Activated CD8-positive, alpha-beta memory T cell treated with anti-CD3 and anti-CD28 coated beads, Interleukin-2, amount 10 ng/mL, durations not matched to agents 7 days and 5 days (primary cell): ENCODE results near the gene CFAP410. TPM values are rescaled to one million over a fixed set of nuclear protein-coding genes. Genes with fewer than 3 reads are reported as not detected.
"Not testable (repeated sequence)": the region's sequence is repeated elsewhere in the genome, so short reads cannot be mapped to it uniquely, and the experiment has no call there.

Source experiments
- ATAC-seq: fragments of 150-1000 bp; cut with Tn5 transposase; one replicate; pipeline ENCODE4 v1.10.0; 2021; ENCODE audit warnings: moderate library complexity
- CTCF ChIA-PET: fragments of 350-600 bp; sonication (Branson Sonifier 250); formaldehyde crosslinking; loops from one replicate; lab custom pipeline; 2021; ENCODE audit warnings: antibody characterized with exemption; lab: Charles Lee
- DNase-seq: peaks from one replicate; pipeline ENCODE4 v3.0.0-alpha.2; 2020
- H3K27ac Mint-ChIP-seq: one replicate; pipeline ENCODE4 v1.8.0; 2021; ENCODE audit warnings: mild to moderate bottlenecking, mixed read lengths
- H3K27me3 Mint-ChIP-seq: one replicate; pipeline ENCODE4 v1.8.0; 2021; ENCODE audit warnings: mixed read lengths
- H3K36me3 Mint-ChIP-seq: one replicate; pipeline ENCODE4 v1.8.0; 2021; ENCODE audit warnings: mild to moderate bottlenecking, mixed read lengths
- H3K4me1 Mint-ChIP-seq: one replicate; pipeline ENCODE4 v1.8.0; 2021; ENCODE audit warnings: mixed read lengths
- H3K4me3 Mint-ChIP-seq: one replicate; pipeline ENCODE4 v1.8.0; 2021; ENCODE audit warnings: mild to moderate bottlenecking, moderate library complexity, mixed read lengths
- H3K9me3 Mint-ChIP-seq: one replicate; pipeline ENCODE4 v1.8.0; 2022; ENCODE audit warnings: low read depth, mixed read lengths
- total RNA-seq, 2 experiments: library from RNA; stranded (reverse); gene quantifications; one replicate each; pipeline ENCODE4 v1.2.3, GENCODE V29; 2021

Gene CFAP410
- total RNA-seq, 2 experiments from 2014 or later = 14.8 to 15.3 TPM

DNA sequence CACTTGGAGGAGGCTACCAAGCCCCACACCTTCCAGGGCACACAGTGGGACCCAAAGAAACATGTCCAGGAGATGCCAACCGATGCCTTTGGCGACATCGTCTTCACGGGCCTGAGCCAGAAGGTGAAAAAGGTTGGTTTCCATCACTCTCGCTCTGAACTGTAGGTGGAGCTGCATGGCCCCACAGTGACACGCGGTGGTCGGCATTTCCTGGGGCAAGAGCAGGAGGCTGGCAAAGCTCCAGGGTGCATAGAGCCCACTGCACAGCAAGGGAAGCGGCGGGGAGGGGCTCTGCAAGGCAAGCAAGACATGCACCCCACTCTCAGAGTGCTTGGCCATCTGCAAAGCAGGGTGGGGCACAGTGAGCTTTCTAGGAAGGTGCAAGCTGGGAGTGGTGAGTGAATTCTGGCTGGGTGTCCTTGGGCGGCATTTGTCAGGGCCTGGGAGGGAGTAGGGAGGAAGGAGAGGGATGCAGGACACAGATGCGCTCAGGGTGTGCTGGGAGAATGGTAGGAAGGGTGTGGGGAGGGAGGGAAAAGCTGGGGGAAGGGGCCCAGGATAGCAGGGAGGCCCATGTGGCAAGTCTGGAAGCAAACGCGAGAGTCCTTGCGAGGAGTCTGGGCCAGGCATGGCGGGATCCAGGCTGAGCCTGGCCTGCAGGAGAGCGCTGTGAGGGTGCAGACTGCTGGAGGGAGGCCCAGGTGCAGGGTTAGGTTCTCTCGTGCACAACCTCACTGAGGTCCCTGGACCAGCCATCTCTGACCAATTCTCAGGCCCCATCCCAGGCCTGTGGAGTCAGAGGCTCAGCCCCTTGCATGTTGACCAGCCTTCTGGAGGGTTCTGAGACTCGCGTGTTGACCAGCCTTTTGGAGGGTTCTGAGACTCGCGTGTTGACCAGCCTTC, 25.2 kb upstream of the CFAP410 start:
- Mint-ChIP-seq H3K27ac (no peak overlapping the region), H3K9me3 (peaks cover 4% of the 10 kb centered on the region), H3K27me3 (peaks cover 5% of the 10 kb centered on the region), H3K36me3 (peaks cover 15% of the 10 kb centered on the region), H3K4me1 (no peaks in the 10 kb centered on the region), H3K4me3 (no peak overlapping the region)
- DNase-seq (no peak), ATAC-seq (no peak)
- CTCF ChIA-PET = interaction anchor here (1.6 kb wide), 1 partner anchor 9 kb away, joined by 5 read pairs; no protein-coding TSS in a partner anchor

DNA sequence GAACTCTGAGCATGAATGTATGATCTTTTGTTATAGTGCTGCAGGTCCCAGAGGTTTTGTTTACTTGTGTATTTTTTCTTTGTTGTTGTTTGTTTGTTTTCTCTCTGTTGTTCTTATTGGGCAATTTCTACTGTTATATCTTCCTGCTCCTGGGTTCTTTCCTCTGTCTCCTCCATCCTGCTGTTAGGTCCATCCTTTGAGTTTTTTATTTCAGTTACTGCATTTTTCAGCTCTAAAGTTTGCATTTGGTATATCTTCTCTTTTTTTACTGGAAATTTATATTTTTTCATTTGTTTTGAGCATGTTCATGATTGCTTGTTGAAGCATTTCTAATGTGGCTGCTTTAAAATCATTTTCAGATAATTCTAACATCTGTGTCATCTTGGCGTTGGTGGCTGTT, 24.1 kb upstream of the CFAP410 start:
- Mint-ChIP-seq H3K4me3 (no peak overlapping the region), H3K27ac (no peak overlapping the region), H3K9me3 (peaks cover 6% of the 10 kb centered on the region), H3K36me3 (peaks cover 18% of the 10 kb centered on the region), H3K27me3 (peaks cover 5% of the 10 kb centered on the region), H3K4me1 (no peaks in the 10 kb centered on the region)
- no peak for ATAC-seq
- CTCF ChIA-PET = interaction anchor here (1.6 to 1.7 kb wide), 2 partner anchors 8 to 10 kb away, joined by 4 to 5 read pairs; partner anchors contain the start of gene TRPM2
- DNase-seq = no peak

DNA sequence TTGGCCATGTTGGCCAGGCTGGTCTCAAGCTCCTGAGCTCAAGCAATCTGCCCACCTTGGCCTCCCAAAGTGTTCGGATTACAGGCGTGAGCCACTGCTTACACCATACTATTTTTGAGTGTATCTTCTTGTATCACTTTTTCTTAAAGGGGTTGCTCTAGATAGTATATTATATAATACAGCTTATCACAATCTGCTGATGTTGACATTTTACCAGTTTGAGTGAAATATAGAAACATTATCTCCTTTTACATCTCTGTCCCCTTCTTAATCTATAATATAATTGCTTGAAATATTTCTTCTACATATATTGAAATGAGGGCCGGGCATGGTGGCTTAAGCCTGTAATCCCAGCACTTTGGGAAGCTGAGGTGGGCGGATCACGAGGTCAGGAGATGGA, 22.7 kb upstream of the CFAP410 start:
- DNase-seq, H3K27me3 Mint-ChIP-seq, H3K9me3 Mint-ChIP-seq, ATAC-seq, H3K4me1 Mint-ChIP-seq, H3K4me3 Mint-ChIP-seq, H3K27ac Mint-ChIP-seq: not testable (repeated sequence)
- CTCF ChIA-PET = interaction anchor here (1.7 kb wide), 1 partner anchor 8 kb away, joined by 4 read pairs; the partner anchor contains the start of gene TRPM2
- peaks cover 28% of the 10 kb centered on the region for H3K36me3 Mint-ChIP-seq

DNA sequence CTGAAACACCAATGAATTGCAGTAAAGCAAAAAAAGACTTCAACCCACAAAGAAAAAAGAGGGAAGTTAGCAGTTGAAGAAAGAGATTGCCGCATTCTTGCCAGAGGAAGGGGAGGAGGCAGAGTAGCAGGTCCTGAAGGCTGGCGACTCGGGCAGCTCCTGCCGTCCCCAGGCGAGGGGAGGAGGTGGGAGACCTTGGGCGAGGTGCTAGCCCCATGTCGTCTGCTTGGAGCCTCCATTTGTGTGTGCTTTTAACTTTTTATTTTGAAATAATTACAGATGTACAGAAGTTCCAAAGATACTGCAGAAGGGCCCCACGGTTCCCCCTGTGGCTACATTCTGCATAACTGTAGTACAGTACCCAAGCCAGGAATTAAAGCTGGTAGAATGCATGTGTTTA, 21.0 kb upstream of the CFAP410 start:
- Mint-ChIP-seq H3K4me3 (no peak overlapping the region), H3K27ac (no peak overlapping the region), H3K4me1 (peaks cover 16% of the 10 kb centered on the region), H3K9me3 (peaks cover 6% of the 10 kb centered on the region), H3K27me3 (peaks cover 5% of the 10 kb centered on the region), H3K36me3 (peaks cover 43% of the 10 kb centered on the region)
- no peak for DNase-seq
- peak; percentile 45 for ATAC-seq
- CTCF ChIA-PET = interaction anchor here (1.1 kb wide), 1 partner anchor 20 kb away, joined by 4 read pairs; no protein-coding TSS in a partner anchor

DNA sequence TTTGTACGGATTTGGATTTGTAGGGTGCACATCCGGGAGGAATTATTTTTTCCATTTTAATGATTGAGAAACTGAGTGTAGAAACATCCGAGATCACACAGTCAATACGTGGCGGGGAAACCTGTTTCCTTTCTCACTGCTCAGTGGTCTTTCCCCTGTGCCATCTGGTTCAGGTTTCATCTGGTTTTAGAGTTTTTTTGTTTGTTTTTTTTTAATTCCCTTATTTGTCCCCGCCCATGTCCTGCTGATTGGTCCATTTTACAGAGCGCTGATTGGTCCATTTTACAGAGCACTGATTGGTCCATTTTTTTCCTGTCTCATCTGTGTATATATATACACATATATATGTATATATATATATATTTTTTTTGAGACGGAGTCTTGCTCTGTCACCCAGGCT, 20.2 kb upstream of the CFAP410 start:
- H3K9me3 Mint-ChIP-seq = peaks cover 6% of the 10 kb centered on the region
- peaks cover 48% of the 10 kb centered on the region for H3K36me3 Mint-ChIP-seq
- CTCF ChIA-PET = no interaction called here
- DNase-seq = no peak
- H3K27ac Mint-ChIP-seq = no peak overlapping the region
- no peak for ATAC-seq
- H3K27me3 Mint-ChIP-seq = peaks cover 5% of the 10 kb centered on the region
- no peak overlapping the region for H3K4me3 Mint-ChIP-seq
- H3K4me1 Mint-ChIP-seq = peaks cover 23% of the 10 kb centered on the region

DNA sequence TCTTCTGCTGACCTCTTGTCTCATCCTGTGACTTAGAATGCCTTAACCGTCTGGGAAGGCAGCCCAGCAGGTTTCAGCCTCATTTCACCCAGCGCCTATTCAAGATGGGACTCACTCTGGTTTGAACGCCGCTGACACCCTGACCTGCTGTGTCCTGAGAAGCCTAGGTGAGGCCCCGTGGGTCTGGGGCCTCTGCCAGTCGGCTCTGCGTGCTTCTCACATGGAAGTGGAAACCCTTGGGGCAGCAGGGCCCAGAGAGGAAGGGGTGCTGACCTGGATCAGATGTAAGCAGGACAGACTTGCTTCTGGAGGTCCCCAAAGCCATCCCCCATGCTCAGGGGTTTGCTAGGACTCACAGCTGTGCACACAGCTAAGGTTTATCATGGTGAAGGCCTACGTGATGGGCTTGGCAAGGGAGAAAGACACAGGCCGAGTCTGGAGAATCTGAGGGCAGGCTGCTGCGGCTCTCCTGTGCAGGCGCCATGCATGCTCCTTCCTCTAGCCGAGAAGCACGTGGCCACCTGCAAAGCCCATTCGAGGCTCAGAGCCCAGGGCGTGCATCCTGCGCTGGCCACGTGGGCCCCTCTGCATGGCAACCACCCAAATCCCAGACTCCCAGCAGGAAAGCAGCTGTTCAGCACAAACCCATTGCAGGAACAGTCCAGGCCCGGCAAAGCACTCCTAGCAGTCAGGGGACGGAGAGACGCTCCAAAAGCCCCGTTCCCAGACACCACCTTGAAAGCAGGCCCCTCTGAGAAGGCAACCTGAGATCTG, 18.1 kb upstream of the CFAP410 start:
- CTCF ChIA-PET = no interaction called here
- Mint-ChIP-seq H3K36me3 (peaks cover 41% of the 10 kb centered on the region), H3K27me3 (peaks cover 3% of the 10 kb centered on the region), H3K9me3 (peaks cover 2% of the 10 kb centered on the region), H3K27ac (no peak overlapping the region), H3K4me1 (peaks cover 45% of the 10 kb centered on the region), H3K4me3 (no peak overlapping the region)
- DNase-seq = no peak
- ATAC-seq = no peak

DNA sequence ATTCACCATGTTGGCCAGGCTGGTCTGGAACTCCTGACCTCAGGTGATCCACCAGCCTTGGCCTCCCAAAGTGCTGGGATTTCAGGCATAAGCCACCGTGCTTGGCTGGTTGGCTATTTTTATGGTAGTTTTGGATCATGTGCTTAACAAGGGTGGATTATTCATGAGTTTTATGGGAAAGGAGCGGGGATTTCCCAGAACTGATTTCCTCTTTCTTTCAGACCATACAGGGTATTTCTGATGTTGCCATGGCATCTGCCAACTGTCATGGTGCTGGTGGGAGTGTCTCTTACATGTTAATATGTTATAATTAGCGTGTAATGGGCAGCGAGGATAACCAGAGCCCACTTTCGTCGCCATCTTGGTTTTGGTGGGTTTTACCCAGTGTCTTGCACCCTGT, 17.4 kb upstream of the CFAP410 start:
- Mint-ChIP-seq H3K27ac (no peak overlapping the region), H3K4me3 (no peak overlapping the region), H3K4me1 (peaks cover 49% of the 10 kb centered on the region), H3K36me3 (peaks cover 41% of the 10 kb centered on the region), H3K27me3 (peaks cover 5% of the 10 kb centered on the region), H3K9me3 (peaks cover 2% of the 10 kb centered on the region)
- DNase-seq = no peak
- CTCF ChIA-PET = no interaction called here
- ATAC-seq = no peak

DNA sequence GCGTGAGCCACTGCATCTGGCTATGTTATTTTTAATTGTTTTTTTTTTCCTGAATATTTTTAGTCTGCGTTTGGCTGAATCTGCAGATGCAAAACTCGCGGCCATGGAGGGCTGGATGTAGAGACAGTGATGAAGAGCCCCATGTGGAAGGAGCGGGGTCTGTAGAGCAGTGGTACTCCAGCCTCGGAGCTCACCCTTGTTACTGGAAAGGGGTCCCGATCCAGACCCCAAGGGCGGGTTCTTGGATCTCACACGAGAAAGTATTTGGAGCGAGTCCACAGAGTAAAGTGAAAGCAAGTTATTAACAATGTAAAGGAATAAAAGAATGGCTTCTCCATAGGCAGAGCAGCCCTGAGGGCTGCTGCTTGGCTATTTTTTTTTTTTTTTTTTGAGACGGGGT, 17.0 kb upstream of the CFAP410 start:
- CTCF ChIA-PET = no interaction called here
- Mint-ChIP-seq H3K36me3 (peaks cover 40% of the 10 kb centered on the region), H3K27me3 (peaks cover 8% of the 10 kb centered on the region), H3K27ac (no peak overlapping the region), H3K4me3 (no peak overlapping the region), H3K4me1 (peaks cover 51% of the 10 kb centered on the region), H3K9me3 (peaks cover 2% of the 10 kb centered on the region)
- DNase-seq = no peak
- ATAC-seq = no peak

DNA sequence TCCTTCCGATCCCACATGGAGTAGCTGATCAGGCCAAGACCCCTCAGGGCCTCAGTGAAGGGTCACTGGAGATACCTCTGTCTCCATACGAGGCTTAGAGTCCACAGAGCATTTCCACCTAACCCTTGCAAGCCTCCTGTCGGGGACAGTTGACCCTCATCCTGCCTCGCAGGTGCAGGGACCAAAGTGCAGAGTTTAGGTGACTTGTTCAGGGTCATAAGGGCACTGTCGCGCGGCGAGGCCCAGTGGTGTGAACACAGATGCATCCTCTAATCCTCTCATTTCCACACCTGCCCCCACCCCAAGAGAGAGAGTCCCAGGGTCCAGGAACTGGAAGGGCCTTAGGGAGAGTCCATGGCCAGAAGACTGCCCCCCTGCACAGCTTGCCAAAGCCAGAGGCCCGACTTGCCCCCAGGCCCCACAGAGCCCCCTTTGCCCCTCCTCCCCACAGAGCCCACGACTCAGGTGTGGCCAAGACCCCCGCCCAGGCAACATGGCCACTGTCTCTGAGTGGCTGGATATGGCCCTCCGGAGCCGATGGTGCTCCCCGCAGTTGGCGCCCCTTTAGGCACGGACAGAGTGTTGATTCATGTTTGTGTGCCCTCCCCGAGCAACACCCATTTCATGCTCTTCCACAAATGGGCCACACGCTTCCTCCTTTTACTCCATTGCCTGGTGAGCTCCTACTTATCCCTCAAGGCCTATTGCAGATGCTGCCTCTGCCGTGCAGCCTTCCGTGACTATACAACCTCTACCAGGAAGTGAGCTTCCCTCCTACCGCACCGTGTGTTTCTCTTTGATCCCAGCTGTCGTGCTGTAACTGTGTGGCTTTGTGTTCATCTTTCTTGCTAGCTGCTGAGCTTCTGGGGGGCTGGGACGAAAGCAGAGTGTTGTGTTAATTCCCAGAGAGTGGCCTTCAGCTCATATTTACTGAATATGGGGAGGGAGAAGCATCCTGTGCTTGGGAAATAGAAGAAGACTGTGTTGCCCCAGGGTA, 15.9 kb upstream of the CFAP410 start:
- ATAC-seq = no peak
- peak; percentile 65 for DNase-seq
- Mint-ChIP-seq H3K36me3 (peaks cover 37% of the 10 kb centered on the region), H3K4me3 (peak overlapping the region; percentile 79), H3K4me1 (peaks cover 53% of the 10 kb centered on the region), H3K27ac (peak overlapping the region; percentile 87), H3K27me3 (peaks cover 9% of the 10 kb centered on the region), H3K9me3 (peaks cover 2% of the 10 kb centered on the region)
- CTCF ChIA-PET = interaction anchor here (0.9 to 1.2 kb wide), 2 partner anchors 9 to 10 kb away, joined by 3 to 5 read pairs; no protein-coding TSS in a partner anchor

DNA sequence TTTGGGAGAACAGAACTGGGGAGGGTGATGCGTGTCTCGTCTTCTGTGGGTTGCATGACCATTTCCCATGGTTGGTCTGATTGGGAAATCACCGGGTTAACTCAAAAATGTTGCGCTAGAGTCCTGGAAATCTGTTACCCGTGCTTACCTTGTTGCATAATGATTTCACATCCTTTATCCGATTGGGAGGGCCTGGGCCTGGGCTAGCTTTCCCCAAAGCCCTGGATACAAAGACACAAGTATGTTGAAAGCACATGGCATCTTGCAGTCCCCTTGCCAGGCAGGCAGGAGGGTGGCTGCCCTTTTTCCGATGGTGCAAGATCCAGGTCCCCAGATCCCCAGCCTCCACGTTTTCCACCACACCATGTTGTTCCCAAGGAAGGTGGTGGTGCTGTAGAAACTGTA, 14.8 kb upstream of the CFAP410 start:
- CTCF ChIA-PET = interaction anchor here (1.2 kb wide), 3 partner anchors 9 to 536 kb away, joined by 3 to 4 read pairs (median 3); no protein-coding TSS in a partner anchor
- H3K9me3 Mint-ChIP-seq = peaks cover 2% of the 10 kb centered on the region
- ATAC-seq = no peak
- peaks cover 53% of the 10 kb centered on the region for H3K4me1 Mint-ChIP-seq
- H3K27me3 Mint-ChIP-seq = peaks cover 16% of the 10 kb centered on the region
- H3K36me3 Mint-ChIP-seq = peaks cover 34% of the 10 kb centered on the region
- peak overlapping the region; percentile 79 for H3K4me3 Mint-ChIP-seq
- no peak for DNase-seq
- peak overlapping the region; percentile 87 for H3K27ac Mint-ChIP-seq

DNA sequence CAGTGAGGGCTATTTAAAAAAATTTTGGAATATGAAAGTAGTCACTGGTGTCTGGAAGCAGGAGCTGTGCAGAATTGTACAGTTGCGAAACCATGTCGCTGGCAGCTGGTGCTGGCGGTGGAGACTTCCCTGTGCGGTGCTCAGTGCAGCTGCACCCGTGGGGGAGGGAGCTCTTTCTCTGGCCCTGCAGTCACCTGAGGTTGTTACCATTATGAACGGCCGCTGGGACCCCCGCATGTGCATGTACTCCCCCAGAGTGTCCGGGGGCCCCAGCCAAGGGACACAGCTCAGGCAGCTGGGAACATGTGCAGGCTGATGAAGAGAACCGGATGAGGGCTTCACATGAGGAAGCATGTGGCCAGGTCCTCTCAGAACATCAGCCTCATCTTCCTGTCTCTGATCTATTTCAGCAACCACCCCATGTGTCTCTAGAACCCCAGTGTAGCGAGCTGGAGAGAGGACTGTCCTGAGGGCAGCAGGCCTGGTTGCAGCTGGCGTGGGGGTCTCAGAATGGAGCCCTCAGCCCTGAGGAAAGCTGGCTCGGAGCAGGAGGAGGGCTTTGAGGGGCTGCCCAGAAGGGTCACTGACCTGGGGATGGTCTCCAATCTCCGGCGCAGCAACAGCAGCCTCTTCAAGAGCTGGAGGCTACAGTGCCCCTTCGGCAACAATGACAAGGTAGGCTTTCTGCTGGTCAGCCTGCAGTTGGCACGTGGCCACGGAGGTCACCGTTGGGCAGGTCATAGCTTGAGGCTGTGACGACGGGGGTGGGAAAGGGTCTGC, 14.2 kb upstream of the CFAP410 start, which contains the start of gene TRPM2:
TSS of gene TRPM2 (plus strand) at position 431 of the 780 bp plus-strand sequence. CDS start at position 511, 80 bp downstream.
- Mint-ChIP-seq H3K27me3 (peaks cover 22% of the 10 kb centered on the region), H3K4me3 (peak within 1 kb of the TSS; percentile 79), H3K36me3 (peaks cover 32% of the 10 kb centered on the region), H3K4me1 (peaks cover 53% of the 10 kb centered on the region), H3K27ac (peak within 1 kb of the TSS; percentile 87), H3K9me3 (peaks cover under 1% of the 10 kb centered on the region)
- DNase-seq (peak; percentile 77), ATAC-seq (peak; percentile 90)
- CTCF ChIA-PET = interaction anchor here (1.1 to 1.2 kb wide), 5 partner anchors 8 to 535 kb away, joined by 3 to 5 read pairs (median 4); no protein-coding TSS in a partner anchor
